Mammary epithelial cell (primary cell): ENCODE measurements around the gene SGTA.

Experiments used
- CTCF ChIP-seq, 2 donors: IDR thresholded peaks in 1 of 2; conservative IDR thresholded peaks in 1 of 2; 2 replicates each; pipeline ENCODE4 v1.5.1; 2011 to 2012; ENCODE audit warnings: inconsistent platforms in 2 of 2, low read length in 2 of 2, mild to moderate bottlenecking in 2 of 2, control low read depth in 1 of 2, low read depth in 1 of 2; ENCODE audit not compliant: insufficient read depth in 1 of 2; ENCODE audit errors: extremely low read depth in 1 of 2
- EZH2 ChIP-seq: IDR thresholded peaks from 2 replicates; pipeline ENCODE4 v1.6.1; 2012; ENCODE audit warnings: low read length, inconsistent platforms, borderline replicate concordance

- no peak for TF ChIP-seq CTCF (conservative IDR thresholded peaks at IDR 0.05 in 1 of 2, IDR thresholded peaks at IDR 0.05 in 1 of 2; ENCODE audit: extremely low read depth in 1 of 2, insufficient read depth in 1 of 2, low read depth in 1 of 2, low read length in 2 of 2)
- no peak for TF ChIP-seq EZH2
Measured at GRCh38 chr19:2780284-2780683, 2.8 kb downstream of the SGTA start.
